Gastrocnemius medialis (tissue), 4 donors: ENCODE results near the gene MLLT10.

Experiments used
- CTCF ChIP-seq, 5 experiments: fragments of 450-650 bp in 3 of 5; fragments of 200-600 bp in 2 of 5; sonication (generic) in 2 of 5; IDR thresholded peaks in 4 of 5; conservative IDR thresholded peaks in 1 of 5; 1 replicate in 4 of 5; 2 replicates in 1 of 5; pipeline ENCODE4 v1.5.1; 2016 to 2019; ENCODE audit warnings: antibody characterized with exemption in 5 of 5, mild to moderate bottlenecking in 3 of 5, moderate library complexity in 3 of 5
- POLR2A ChIP-seq, 2 donors: fragments of 450-650 bp; IDR thresholded peaks; one replicate each; pipeline ENCODE4 v1.6.1; 2017; ENCODE audit warnings: antibody characterized with exemption in 2 of 2, mild to moderate bottlenecking in 2 of 2, moderate library complexity in 2 of 2

- TF ChIP-seq CTCF (IDR thresholded peaks at IDR 0.05 in 4 of 5, conservative IDR thresholded peaks at IDR 0.05 in 1 of 5) (peak in 1 of 5 experiments; percentile 32), POLR2A (IDR thresholded peaks at IDR 0.05) (peak; percentile 45 to 66)
These were observed 817 bp downstream of the MLLT10 start for GRCh38 chr10:21534604-21535493.
